HG03103 (cell line): ENCODE results near the gene IL2RG.
A peak's percentile ranks its signal among the peaks of the same experiment; 100 is the strongest.

Experiments used
- ATAC-seq: cut with Tn5 transposase; IDR thresholded peaks from one replicate; pipeline ENCODE4 v1.9.1; 2021; ENCODE audit warnings: low read depth; ENCODE audit not compliant: unreplicated experiment

The IL2RG gene

GRCh38 chrX:71109051-71109450, 2.3 kb downstream of the IL2RG start:
- no peak for ATAC-seq

GRCh38 chrX:71107762-71108360, 3.5 kb downstream of the IL2RG start:
- ATAC-seq: no peak

GRCh38 chrX:71107245-71107644, 4.1 kb downstream of the IL2RG start:
- no peak for ATAC-seq

- no peak for ATAC-seq
Measured at GRCh38 chrX:71106427-71106826, 5.0 kb downstream of the IL2RG start, which contains the start of gene CXorf65. Gene CXorf65, minus strand, starts transcription at chrX:71106740. Its CDS starts 184 bp downstream, at chrX:71106556.

- ATAC-seq: no peak
Measured at GRCh38 chrX:71105628-71106027, 5.7 kb downstream of the IL2RG start.

- ATAC-seq: no peak
Measured at GRCh38 chrX:71103110-71103983, 8.0 kb downstream of the IL2RG start.

- no peak for ATAC-seq
Measured at GRCh38 chrX:71102292-71102691, 9.1 kb downstream of the IL2RG start.

GRCh38 chrX:71100581-71101505, 10.5 kb downstream of the IL2RG start:
- no peak for ATAC-seq

GRCh38 chrX:71099736-71100135, 11.6 kb downstream of the IL2RG start:
- no peak for ATAC-seq

GRCh38 chrX:71098951-71099506, 12.3 kb downstream of the IL2RG start:
- ATAC-seq: no peak

- no peak for ATAC-seq
Measured at GRCh38 chrX:71098302-71098701, 13.1 kb downstream of the IL2RG start.

- ATAC-seq: no peak
Measured at GRCh38 chrX:71096760-71097032, 14.7 kb downstream of the IL2RG start.

GRCh38 chrX:71095981-71096759, 15.2 kb downstream of the IL2RG start:
- peak; percentile 19 for ATAC-seq

- peak; percentile 86 for ATAC-seq
Measured at GRCh38 chrX:71095555-71095980, 15.8 kb downstream of the IL2RG start, which contains the start of gene FOXO4. Gene FOXO4, plus strand, starts transcription at chrX:71095851. Its CDS starts 678 bp downstream, at chrX:71096529.

- ATAC-seq: no peak
Measured at GRCh38 chrX:71095033-71095432, 16.3 kb downstream of the IL2RG start.

- no peak for ATAC-seq
Measured at GRCh38 chrX:71091263-71091662, 20.1 kb downstream of the IL2RG start.

- no peak for ATAC-seq
Measured at GRCh38 chrX:71085900-71086299, 25.5 kb downstream of the IL2RG start.

GRCh38 chrX:71082822-71083221, 28.6 kb downstream of the IL2RG start:
- ATAC-seq: no peak

GRCh38 chrX:71082124-71082647, 29.2 kb downstream of the IL2RG start:
- ATAC-seq: no peak
